NCI-H1930 (cell line): ENCODE measurements around the gene ZC3H18.
A peak's percentile ranks its signal among the peaks of the same experiment; 100 is the strongest.

Experiments
- DNase-seq, 2 experiments: peaks; one replicate each; lab custom pipeline; 2025; lab: John Stamatoyannopoulos, UW

Gene ZC3H18

GRCh38 chr16:88569985-88570690, at the start of gene ZC3H18:
TSS of gene ZC3H18 (plus strand) at chr16:88570403. CDS start at chr16:88577124, 6,721 bp downstream.
- DNase-seq: peak; percentile 70 to 92

- no peak for DNase-seq
Measured at GRCh38 chr16:88521674-88522073, 48.5 kb upstream of the ZC3H18 start.

- DNase-seq: no peak
Measured at GRCh38 chr16:88522276-88522949, 47.8 kb upstream of the ZC3H18 start.

- no peak for DNase-seq
Measured at GRCh38 chr16:88523309-88524161, 46.7 kb upstream of the ZC3H18 start.

GRCh38 chr16:88524274-88524972, 45.8 kb upstream of the ZC3H18 start:
- no peak for DNase-seq

GRCh38 chr16:88524973-88525662, 45.1 kb upstream of the ZC3H18 start:
- no peak for DNase-seq

- no peak for DNase-seq
Measured at GRCh38 chr16:88525663-88525990, 44.6 kb upstream of the ZC3H18 start.

- DNase-seq: no peak
Measured at GRCh38 chr16:88526008-88526905, 43.9 kb upstream of the ZC3H18 start.

GRCh38 chr16:88526906-88527185, 43.4 kb upstream of the ZC3H18 start:
- no peak for DNase-seq

- DNase-seq: peak in 1 of 2 experiments; percentile 40
Measured at GRCh38 chr16:88527186-88527936, 42.8 kb upstream of the ZC3H18 start.

- no peak for DNase-seq
Measured at GRCh38 chr16:88527937-88528743, 42.1 kb upstream of the ZC3H18 start.

GRCh38 chr16:88528902-88529318, 41.3 kb upstream of the ZC3H18 start:
- no peak for DNase-seq

- no peak for DNase-seq
Measured at GRCh38 chr16:88529596-88529995, 40.6 kb upstream of the ZC3H18 start.

GRCh38 chr16:88530051-88530857, 39.9 kb upstream of the ZC3H18 start:
- no peak for DNase-seq

- DNase-seq: no peak
Measured at GRCh38 chr16:88530858-88531203, 39.4 kb upstream of the ZC3H18 start.

GRCh38 chr16:88531346-88531745, 38.9 kb upstream of the ZC3H18 start:
- no peak for DNase-seq

- DNase-seq: no peak
Measured at GRCh38 chr16:88531931-88532433, 38.2 kb upstream of the ZC3H18 start.
